Measurements from ENCODE around the gene COL2A1.
A peak's percentile ranks its signal among the peaks of the same experiment; 100 is the strongest.

Gene COL2A1

DNA sequence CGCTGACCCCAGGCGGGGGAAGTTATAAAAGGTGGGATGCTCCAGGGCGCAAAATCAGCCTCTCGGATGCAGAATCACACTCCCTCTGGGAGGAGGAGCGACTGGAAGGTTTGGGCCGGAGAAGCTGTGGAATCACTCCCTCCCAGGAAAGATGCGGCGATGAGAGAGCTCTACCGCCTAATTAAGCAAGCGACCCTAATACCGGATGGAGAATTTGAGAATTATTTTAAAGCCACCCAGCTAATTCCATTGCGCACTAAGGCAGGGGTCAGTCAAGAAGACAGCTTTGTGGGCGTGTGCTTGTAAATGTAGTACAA is 1.9 kb downstream of the COL2A1 start:
- TF ChIP-seq, protein P1, sequence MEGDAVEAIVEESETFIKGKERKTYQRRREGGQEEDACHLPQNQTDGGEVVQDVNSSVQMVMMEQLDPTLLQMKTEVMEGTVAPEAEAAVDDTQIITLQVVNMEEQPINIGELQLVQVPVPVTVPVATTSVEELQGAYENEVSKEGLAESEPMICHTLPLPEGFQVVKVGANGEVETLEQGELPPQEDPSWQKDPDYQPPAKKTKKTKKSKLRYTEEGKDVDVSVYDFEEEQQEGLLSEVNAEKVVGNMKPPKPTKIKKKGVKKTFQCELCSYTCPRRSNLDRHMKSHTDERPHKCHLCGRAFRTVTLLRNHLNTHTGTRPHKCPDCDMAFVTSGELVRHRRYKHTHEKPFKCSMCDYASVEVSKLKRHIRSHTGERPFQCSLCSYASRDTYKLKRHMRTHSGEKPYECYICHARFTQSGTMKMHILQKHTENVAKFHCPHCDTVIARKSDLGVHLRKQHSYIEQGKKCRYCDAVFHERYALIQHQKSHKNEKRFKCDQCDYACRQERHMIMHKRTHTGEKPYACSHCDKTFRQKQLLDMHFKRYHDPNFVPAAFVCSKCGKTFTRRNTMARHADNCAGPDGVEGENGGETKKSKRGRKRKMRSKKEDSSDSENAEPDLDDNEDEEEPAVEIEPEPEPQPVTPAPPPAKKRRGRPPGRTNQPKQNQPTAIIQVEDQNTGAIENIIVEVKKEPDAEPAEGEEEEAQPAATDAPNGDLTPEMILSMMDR (IDR thresholded peaks at IDR 0.05; ENCODE audit: insufficient read depth, low read depth, low read length, missing control alignments): no peak
- H3K4me3 ChIP-seq (ENCODE audit: low read depth, low read length): no peak overlapping the region
- no peak for DNase-seq (ENCODE audit: low read depth)

DNA sequence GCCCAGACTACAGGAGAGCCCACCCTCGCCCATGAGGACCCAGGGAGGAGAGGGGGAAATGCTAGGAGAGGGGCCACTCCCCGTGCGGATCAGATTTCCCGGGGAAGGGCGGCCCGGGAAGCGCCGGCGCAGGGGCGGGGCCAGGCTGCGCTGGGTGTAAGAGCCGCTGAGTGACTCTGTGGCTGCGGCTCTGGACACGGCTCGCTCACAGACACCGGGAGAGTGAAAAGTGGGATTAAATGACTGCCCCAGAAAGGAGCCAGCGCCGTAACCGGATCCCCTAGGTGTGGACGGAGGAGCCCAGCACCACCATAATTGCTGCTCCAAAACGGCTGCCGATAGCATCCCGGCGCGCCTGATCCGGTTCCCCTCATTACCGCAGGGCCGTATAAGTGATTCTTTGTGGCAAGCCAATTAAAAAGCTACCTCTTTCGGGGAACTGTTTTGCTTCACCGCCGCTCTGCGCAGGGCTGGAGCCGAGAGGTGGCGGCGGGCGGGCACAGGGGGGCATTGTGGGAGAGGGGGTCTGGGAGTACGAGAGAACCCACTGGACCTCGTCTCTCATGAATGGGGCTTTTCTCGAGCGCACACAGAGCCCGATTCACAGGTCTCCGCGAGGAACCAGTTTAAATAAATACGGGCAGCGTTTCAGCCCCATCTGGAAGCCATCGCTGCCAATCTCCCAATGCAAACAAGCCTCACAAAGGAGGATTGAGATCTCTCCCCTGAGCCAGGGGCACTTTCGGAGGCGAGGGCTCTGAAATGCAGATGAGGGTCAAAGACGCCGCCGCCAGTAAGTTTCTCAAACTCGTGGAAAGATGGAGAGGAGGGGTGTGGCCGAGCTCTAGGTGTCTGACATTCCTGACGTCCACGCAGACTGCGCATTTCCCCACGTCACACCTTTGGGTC is 2.5 kb downstream of the COL2A1 start:
- DNase-seq (ENCODE audit: low read depth): no peak
- 0 out of 2 replicates have a peak overlapping the region, but pooled peaks have one; percentile 7 for H3K4me3 ChIP-seq (ENCODE audit: low read depth, low read length)
- TF ChIP-seq, protein P1 (IDR thresholded peaks at IDR 0.05; ENCODE audit: insufficient read depth, low read depth, low read length, missing control alignments): no peak

DNA sequence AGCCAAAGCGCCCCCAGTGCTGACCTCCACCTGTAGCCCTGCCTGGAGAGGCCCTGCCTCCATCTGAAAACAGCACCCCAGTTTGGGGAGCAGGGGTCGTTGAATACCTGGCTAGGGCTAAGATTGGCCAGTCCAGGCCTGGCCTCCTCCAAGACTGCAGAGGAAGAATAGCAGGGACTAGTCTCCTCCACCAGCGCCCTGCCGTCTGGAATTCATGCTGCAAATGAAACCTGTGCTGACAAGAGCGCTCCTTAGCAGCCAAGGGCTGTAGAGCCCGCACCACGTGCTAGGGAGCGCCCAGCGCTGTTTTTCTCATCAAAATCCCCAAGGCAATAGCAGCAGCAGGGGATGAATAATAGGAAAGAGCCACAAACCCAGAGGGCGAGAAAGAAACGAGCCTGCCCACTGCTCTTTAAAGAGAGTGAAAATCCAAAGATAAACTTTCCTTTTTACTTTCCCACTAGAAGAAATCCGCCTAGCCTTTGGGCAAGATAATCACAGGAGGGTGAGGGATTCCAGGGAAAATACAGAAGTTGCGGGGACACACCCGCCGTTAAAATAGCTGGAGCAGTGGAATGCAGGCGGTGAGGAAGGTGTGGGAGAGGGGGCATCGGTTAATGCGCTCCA is 3.3 kb downstream of the COL2A1 start:
- DNase-seq (ENCODE audit: low read depth): no peak
- no peak overlapping the region for H3K4me3 ChIP-seq (ENCODE audit: low read depth, low read length)
- TF ChIP-seq, protein P1 (IDR thresholded peaks at IDR 0.05; ENCODE audit: insufficient read depth, low read depth, low read length, missing control alignments): no peak

DNA sequence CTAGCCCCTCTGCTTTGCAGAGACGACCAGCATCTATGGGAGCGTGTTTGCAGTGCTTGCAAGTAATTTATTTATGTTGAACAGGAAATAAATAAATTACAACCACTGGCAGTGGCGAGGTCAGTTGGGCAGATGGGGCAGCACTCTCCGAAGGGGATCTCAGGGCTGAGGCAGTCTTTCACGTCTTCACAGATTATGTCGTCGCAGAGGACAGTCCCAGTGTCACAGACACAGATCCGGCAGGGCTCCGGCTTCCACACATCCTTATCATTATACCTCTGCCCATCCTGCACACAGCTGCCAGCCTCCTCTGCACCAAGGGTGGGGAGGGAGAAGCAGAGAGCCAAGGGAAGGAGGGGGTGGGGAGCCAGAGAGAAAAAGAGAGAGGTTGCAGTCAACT is 4.5 kb downstream of the COL2A1 start:
- H3K4me3 ChIP-seq (ENCODE audit: low read depth, low read length): no peak overlapping the region
- no peak for DNase-seq (ENCODE audit: low read depth)
- TF ChIP-seq, protein P1 (IDR thresholded peaks at IDR 0.05; ENCODE audit: insufficient read depth, low read depth, low read length, missing control alignments): no peak

DNA sequence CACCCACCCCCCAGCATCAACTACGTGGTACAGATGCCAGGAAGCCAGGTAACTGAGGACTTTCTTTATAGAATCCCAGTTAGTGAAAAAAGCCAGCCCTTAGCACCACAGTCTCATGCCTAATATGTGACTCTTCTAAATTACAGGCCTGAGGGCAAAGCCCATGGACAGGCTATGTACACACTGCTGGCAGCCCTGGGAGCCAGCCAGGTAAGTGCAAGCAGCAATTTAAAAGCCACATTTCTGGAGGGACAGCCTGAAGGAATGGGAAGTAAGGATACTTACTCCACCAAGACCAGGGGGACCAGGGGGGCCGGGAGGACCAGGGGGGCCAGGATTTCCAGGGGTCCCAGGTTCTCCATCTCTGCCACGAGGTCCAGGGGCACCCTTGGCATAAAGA is 7.0 kb downstream of the COL2A1 start:
- TF ChIP-seq, protein P1 (IDR thresholded peaks at IDR 0.05; ENCODE audit: insufficient read depth, low read depth, low read length, missing control alignments): no peak
- no peak overlapping the region for H3K4me3 ChIP-seq (ENCODE audit: low read depth, low read length)
- DNase-seq (ENCODE audit: low read depth): no peak

DNA sequence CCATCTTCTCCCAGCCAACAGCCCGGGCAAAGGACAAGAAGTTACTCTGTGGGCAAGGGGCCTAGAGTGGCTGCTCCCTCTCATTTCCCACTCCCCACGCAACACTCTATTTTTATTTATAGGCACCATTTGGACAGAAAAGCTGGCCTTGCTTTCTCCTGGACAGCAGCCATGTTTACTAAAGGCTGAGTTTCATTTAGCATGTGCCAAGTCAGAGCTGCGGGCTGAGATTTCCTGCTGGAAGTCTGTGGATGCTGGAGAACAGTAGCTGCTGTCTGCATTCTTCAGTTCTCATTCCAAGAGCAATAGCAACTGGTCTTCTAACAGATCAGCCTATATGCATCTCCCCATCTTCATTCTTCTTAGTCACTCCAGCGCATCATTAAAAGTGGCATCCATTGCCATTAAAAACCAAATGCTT is 8.3 kb downstream of the COL2A1 start:
- TF ChIP-seq, protein P1 (IDR thresholded peaks at IDR 0.05; ENCODE audit: insufficient read depth, low read depth, low read length, missing control alignments): no peak
- no peak overlapping the region for H3K4me3 ChIP-seq (ENCODE audit: low read depth, low read length)
- DNase-seq (ENCODE audit: low read depth): no peak

Data from GM12865 (cell line).